CD4-positive, alpha-beta T cell (primary cell): ENCODE results near the gene YARS1. TPM values are rescaled to one million over a fixed set of nuclear protein-coding genes. Genes with fewer than 3 reads are reported as not detected.

ENCODE experiments used
- ATAC-seq: fragments of 200-7000 bp; cut with Tn5 transposase; one replicate; pipeline ENCODE4 v1.10.0; 2022; ENCODE audit warnings: mild to moderate bottlenecking; ENCODE audit not compliant: poor library complexity
- CTCF ChIA-PET: fragments of 350-600 bp; sonication (Branson Sonifier 250); formaldehyde crosslinking; loops from one replicate; lab custom pipeline; 2021; ENCODE audit warnings: antibody characterized with exemption, inconsistent platforms; lab: Charles Lee
- POLR2A ChIA-PET: fragments of 350-600 bp; sonication (Branson Sonifier 250); formaldehyde crosslinking; loops from one replicate; lab custom pipeline; 2021; ENCODE audit warnings: antibody characterized with exemption, inconsistent platforms; lab: Charles Lee
- DNase-seq, 14 experiments: peaks; one replicate each; pipeline ENCODE4 v3.0.0-alpha.2; 2013 to 2020; ENCODE audit warnings: mixed read lengths in 2 of 14
- H3K27ac ChIP-seq, 2 donors: one replicate each; pipeline versions ENCODE4 v1.5.1 to v1.7.0; 2013; ENCODE audit warnings: low read length in 2 of 2, low read depth in 1 of 2, mild to moderate bottlenecking in 1 of 2
- H3K27me3 ChIP-seq, 2 experiments: 1 replicate in 1 of 2; 2 replicates in 1 of 2; pipeline versions ENCODE4 v1.6.1 to v1.7.0; 2013; ENCODE audit warnings: low read length in 2 of 2, control low read depth in 1 of 2, mild to moderate bottlenecking in 1 of 2, moderate library complexity in 1 of 2; ENCODE audit not compliant: insufficient read depth in 2 of 2, control insufficient read depth in 1 of 2
- H3K36me3 ChIP-seq: one replicate; pipeline ENCODE4 v1.6.1; 2013; ENCODE audit warnings: low read length, control low read depth; ENCODE audit not compliant: insufficient read depth
- H3K4me1 ChIP-seq: one replicate; pipeline ENCODE4 v1.6.1; 2013; ENCODE audit warnings: low read length, control low read depth; ENCODE audit not compliant: insufficient read depth
- H3K4me3 ChIP-seq: one replicate; pipeline ENCODE4 v1.5.1; 2013; ENCODE audit warnings: mild to moderate bottlenecking, low read length, moderate library complexity
- H3K9me3 ChIP-seq, 2 experiments: 1 replicate in 1 of 2; 2 replicates in 1 of 2; pipeline versions ENCODE4 v1.6.1 to v1.7.0; 2013; ENCODE audit warnings: low read length in 2 of 2, mild to moderate bottlenecking in 2 of 2, control low read depth in 1 of 2, moderate library complexity in 1 of 2; ENCODE audit not compliant: control insufficient read depth in 1 of 2, insufficient read depth in 1 of 2
- H3K27ac Mint-ChIP-seq: one replicate; pipeline ENCODE4 v1.8.0; 2020; ENCODE audit warnings: mixed read lengths
- H3K27me3 Mint-ChIP-seq: one replicate; pipeline ENCODE4 v1.8.0; 2021; ENCODE audit warnings: mixed read lengths
- H3K36me3 Mint-ChIP-seq: one replicate; pipeline ENCODE4 v1.8.0; 2021; ENCODE audit warnings: low read depth, mixed read lengths
- H3K4me1 Mint-ChIP-seq: one replicate; pipeline ENCODE4 v1.8.0; 2021; ENCODE audit warnings: low read depth, mixed read lengths
- H3K4me3 Mint-ChIP-seq: one replicate; pipeline ENCODE4 v1.8.0; 2020; ENCODE audit warnings: mild to moderate bottlenecking, mixed read lengths
- H3K9me3 Mint-ChIP-seq: one replicate; pipeline ENCODE4 v1.8.0; 2020; ENCODE audit warnings: mixed read lengths
- intact Hi-C, 2 experiments: fragments of 100-400 bp; cut with DNase I in 1 of 2; cut with micrococcal nuclease in 1 of 2; formaldehyde crosslinking; loops; one replicate each; pipeline versions ENCODE4 v1.15.1 to v1.9.0; 2023 to 2025; cut with DNase I, micrococcal nuclease
- total RNA-seq, 174 experiments: library from RNA in 2 of 174; stranded (reverse) in 2 of 174; gene quantifications; one replicate each; pipeline ENCODE4 v1.2.3 and lab custom pipeline; 2021 to 2026
- TF ChIP-seq, protein P1 (sequence below): fragments of 200-600 bp; IDR thresholded peaks from one replicate; pipeline ENCODE4 v1.8.0; 2022; ENCODE audit warnings: antibody characterized with exemption, mild to moderate bottlenecking

The YARS1 gene
- total RNA-seq, 2 experiments from 2014 or later: 67.6 to 73.2 TPM

DNA sequence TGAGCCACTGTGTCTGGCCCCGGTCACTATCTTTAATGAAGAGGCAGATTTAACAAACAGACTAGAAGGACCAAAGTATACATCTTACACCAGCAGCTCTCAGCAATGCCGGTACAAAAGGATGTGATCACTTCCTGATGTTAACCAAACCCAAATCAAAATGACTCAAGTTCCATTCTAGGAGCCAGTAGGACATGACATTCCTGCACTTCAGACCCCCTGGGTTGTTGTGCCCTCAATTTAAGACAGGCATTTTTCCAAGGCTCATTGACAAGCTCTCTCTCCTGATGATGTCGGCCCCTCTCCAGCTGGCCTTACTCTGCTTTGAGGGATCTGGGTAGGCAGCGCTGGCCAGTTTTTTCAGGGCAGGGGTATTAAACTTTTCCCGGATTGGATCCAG, 35.1 kb downstream of the YARS1 start:
- intact Hi-C loops: no loop called here
- peaks cover 3% of the 10 kb centered on the region for H3K4me1 ChIP-seq
- no peaks in the 10 kb centered on the region for H3K4me1 Mint-ChIP-seq

DNA sequence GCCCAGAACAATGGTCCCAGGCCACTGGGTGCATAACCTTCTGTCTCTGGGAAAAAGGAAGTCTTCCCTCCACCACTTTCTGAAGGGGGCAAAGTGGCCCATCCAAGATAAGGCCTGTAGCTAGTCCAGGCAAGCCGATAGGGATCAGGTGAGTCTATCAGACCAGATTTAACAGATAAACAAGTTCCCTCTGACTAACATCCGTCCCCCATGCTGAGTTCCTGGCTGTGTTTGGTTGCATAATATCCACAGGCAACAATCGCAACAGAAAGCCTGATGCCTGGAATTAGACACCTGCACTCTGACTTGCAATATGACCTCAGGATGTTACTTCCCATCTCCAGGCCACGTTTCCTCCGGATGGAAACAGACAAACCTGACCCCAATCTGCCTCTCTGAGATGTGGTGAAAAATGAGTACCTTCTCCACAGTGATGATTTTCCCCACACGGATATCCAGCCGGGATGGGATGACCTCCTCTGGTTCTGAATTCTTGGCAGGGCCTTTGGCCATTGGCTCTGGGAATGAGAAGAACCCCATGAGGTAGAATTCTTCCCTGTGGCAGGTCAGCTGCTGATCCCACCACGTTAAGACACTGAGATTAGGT, 36.4 kb downstream of the YARS1 start:
- TF ChIP-seq, protein P1, sequence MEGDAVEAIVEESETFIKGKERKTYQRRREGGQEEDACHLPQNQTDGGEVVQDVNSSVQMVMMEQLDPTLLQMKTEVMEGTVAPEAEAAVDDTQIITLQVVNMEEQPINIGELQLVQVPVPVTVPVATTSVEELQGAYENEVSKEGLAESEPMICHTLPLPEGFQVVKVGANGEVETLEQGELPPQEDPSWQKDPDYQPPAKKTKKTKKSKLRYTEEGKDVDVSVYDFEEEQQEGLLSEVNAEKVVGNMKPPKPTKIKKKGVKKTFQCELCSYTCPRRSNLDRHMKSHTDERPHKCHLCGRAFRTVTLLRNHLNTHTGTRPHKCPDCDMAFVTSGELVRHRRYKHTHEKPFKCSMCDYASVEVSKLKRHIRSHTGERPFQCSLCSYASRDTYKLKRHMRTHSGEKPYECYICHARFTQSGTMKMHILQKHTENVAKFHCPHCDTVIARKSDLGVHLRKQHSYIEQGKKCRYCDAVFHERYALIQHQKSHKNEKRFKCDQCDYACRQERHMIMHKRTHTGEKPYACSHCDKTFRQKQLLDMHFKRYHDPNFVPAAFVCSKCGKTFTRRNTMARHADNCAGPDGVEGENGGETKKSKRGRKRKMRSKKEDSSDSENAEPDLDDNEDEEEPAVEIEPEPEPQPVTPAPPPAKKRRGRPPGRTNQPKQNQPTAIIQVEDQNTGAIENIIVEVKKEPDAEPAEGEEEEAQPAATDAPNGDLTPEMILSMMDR: no peak
- peaks cover 90% of the 10 kb centered on the region for H3K36me3 Mint-ChIP-seq
- Histone ChIP-seq H3K27me3 (no peaks in the 10 kb centered on the region), H3K36me3 (peaks cover 82% of the 10 kb centered on the region), H3K27ac (no peak overlapping the region), H3K4me1 (no peaks in the 10 kb centered on the region), H3K4me3 (no peak overlapping the region), H3K9me3 (no peaks in the 10 kb centered on the region)
- no peak overlapping the region for H3K4me3 Mint-ChIP-seq
- intact Hi-C loops: no loop called here
- no peaks in the 10 kb centered on the region for H3K9me3 Mint-ChIP-seq
- no peaks in the 10 kb centered on the region for H3K4me1 Mint-ChIP-seq
- DNase-seq (no peak), ATAC-seq (no peak)
- no peak overlapping the region for H3K27ac Mint-ChIP-seq
- ChIA-PET POLR2A (no interaction called here), CTCF (interaction anchor here (1.1 kb wide), 1 partner anchor 69 kb away, joined by 5 read pairs; no protein-coding TSS in a partner anchor)
- no peaks in the 10 kb centered on the region for H3K27me3 Mint-ChIP-seq

More for the DNA sequence above, 35.1 kb downstream of the YARS1 start:
- no peak overlapping the region for H3K4me3 Mint-ChIP-seq
- H3K36me3 Mint-ChIP-seq: peaks cover 93% of the 10 kb centered on the region
- ChIA-PET CTCF (interaction anchor here (1.4 to 1.8 kb wide), 2 partner anchors 8 to 9 kb away, joined by 3 to 7 read pairs; no protein-coding TSS in a partner anchor), POLR2A (no interaction called here)
- DNase-seq: no peak
- H3K9me3 ChIP-seq: no peaks in the 10 kb centered on the region
- H3K4me3 ChIP-seq: no peak overlapping the region
- TF ChIP-seq, protein P1: no peak
- ATAC-seq: no peak
- H3K27ac Mint-ChIP-seq: no peak overlapping the region
- H3K27me3 ChIP-seq: no peaks in the 10 kb centered on the region
- H3K9me3 Mint-ChIP-seq: no peaks in the 10 kb centered on the region
- no peak overlapping the region for H3K27ac ChIP-seq
- peaks cover 90% of the 10 kb centered on the region for H3K36me3 ChIP-seq
- H3K27me3 Mint-ChIP-seq: no peaks in the 10 kb centered on the region

DNA sequence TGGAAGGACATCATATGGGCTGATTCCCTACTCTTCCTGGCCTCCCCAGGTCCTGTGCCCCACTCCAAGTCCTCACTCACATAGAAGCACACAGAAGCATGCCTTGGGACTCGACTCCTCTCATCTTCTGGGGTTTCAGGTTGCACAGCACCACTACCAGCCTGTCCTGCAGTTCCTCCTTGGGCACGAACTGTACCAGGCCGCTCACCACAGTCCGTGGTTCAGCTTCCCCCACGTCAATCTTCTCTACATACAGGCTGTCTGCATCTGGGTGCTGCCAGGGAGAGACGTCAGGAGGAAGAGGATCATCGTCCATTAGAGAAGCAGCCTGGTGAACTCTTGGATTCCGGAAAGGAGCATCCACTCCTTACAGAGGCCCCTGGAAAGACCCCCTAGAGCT, 37.2 kb downstream of the YARS1 start:
- H3K4me3 ChIP-seq: no peak overlapping the region
- CTCF ChIA-PET: no interaction called here
- Mint-ChIP-seq H3K4me3 (no peak overlapping the region), H3K27ac (no peak overlapping the region), H3K36me3 (peaks cover 91% of the 10 kb centered on the region), H3K27me3 (no peaks in the 10 kb centered on the region), H3K9me3 (no peaks in the 10 kb centered on the region), H3K4me1 (no peaks in the 10 kb centered on the region)
- TF ChIP-seq, protein P1: no peak
- DNase-seq (no peak), ATAC-seq (no peak)
- no peaks in the 10 kb centered on the region for H3K9me3 ChIP-seq
- H3K27me3 ChIP-seq: no peaks in the 10 kb centered on the region
- POLR2A ChIA-PET: no interaction called here
- peaks cover 84% of the 10 kb centered on the region for H3K36me3 ChIP-seq
- H3K4me1 ChIP-seq: no peaks in the 10 kb centered on the region
- no peak overlapping the region for H3K27ac ChIP-seq
- intact Hi-C loops: no loop called here
